Keratinocyte (primary cell): ENCODE measurements around the gene RAP1GAP2. TPM values are rescaled to one million over a fixed set of nuclear protein-coding genes. Genes with fewer than 3 reads are reported as not detected.
"Not testable (repeated sequence)": the region's sequence is repeated elsewhere in the genome, so short reads cannot be mapped to it uniquely, and the experiment has no call there.

Experiments
- DNase-seq: peaks from one replicate; pipeline ENCODE4 v3.0.0-alpha.2; 2011; ENCODE audit warnings: low read depth, missing footprints, low spot score
- FAIRE-seq: peaks from 2 replicates; lab custom pipeline; 2011; peaks lifted over from hg19 to GRCh38; lab: Jason Lieb, UNC
- H2AFZ ChIP-seq: 2 replicates; pipeline ENCODE4 v1.6.0; 2012; ENCODE audit warnings: low read length, control low read depth, inconsistent platforms; ENCODE audit not compliant: control insufficient read depth
- H3K27ac ChIP-seq: 2 replicates; pipeline ENCODE4 v1.5.1; 2011; ENCODE audit warnings: low read length; ENCODE audit not compliant: control insufficient read depth, insufficient read depth
- H3K27me3 ChIP-seq: 3 replicates; pipeline ENCODE4 v1.6.0; 2011; ENCODE audit warnings: low read length; ENCODE audit not compliant: control insufficient read depth, insufficient read depth; ENCODE audit errors: extremely low read depth
- H3K36me3 ChIP-seq, 2 experiments: 2 replicates in 1 of 2; 3 replicates in 1 of 2; pipeline ENCODE4 v1.5.1; 2011; ENCODE audit warnings: low read length in 2 of 2, mild to moderate bottlenecking in 1 of 2; ENCODE audit not compliant: control insufficient read depth in 2 of 2, insufficient read depth in 2 of 2; ENCODE audit errors: extremely low read depth in 1 of 2
- H3K4me1 ChIP-seq: 3 replicates; pipeline ENCODE4 v1.5.1; 2011; ENCODE audit warnings: low read length; ENCODE audit not compliant: control insufficient read depth, insufficient read depth; ENCODE audit errors: extremely low read depth
- H3K4me2 ChIP-seq: 3 replicates; pipeline ENCODE4 v1.6.0; 2011; ENCODE audit warnings: low read depth, low read length; ENCODE audit not compliant: control insufficient read depth, insufficient read depth; ENCODE audit errors: extremely low read depth
- H3K4me3 ChIP-seq, 3 experiments: fragments of 200-600 bp in 1 of 3; sonication (generic) in 1 of 3; 2 replicates in 2 of 3; 3 replicates in 1 of 3; pipeline ENCODE4 v1.5.1; 2011 to 2016; ENCODE audit warnings: low read length in 3 of 3, mild to moderate bottlenecking in 3 of 3, control low read depth in 2 of 3, inconsistent platforms in 1 of 3, low read depth in 1 of 3, mixed read lengths in 1 of 3, mixed run types in 1 of 3, moderate library complexity in 1 of 3; ENCODE audit not compliant: control insufficient read depth in 2 of 3, insufficient read depth in 2 of 3; ENCODE audit errors: extremely low read depth in 1 of 3
- H3K79me2 ChIP-seq: 2 replicates; pipeline ENCODE4 v1.6.0; 2012; ENCODE audit warnings: low read length; ENCODE audit not compliant: control insufficient read depth, insufficient read depth
- H3K9ac ChIP-seq: 3 replicates; pipeline ENCODE4 v1.6.0; 2011; ENCODE audit warnings: low read length; ENCODE audit not compliant: control insufficient read depth, insufficient read depth; ENCODE audit errors: extremely low read depth
- H3K9me1 ChIP-seq: 3 replicates; pipeline ENCODE4 v1.6.0; 2011; ENCODE audit warnings: low read length; ENCODE audit not compliant: control insufficient read depth, insufficient read depth; ENCODE audit errors: extremely low read depth
- H3K9me3 ChIP-seq: 2 replicates; pipeline ENCODE4 v1.5.1; 2012; ENCODE audit warnings: low read depth, low read length; ENCODE audit not compliant: control insufficient read depth
- H4K20me1 ChIP-seq: 3 replicates; pipeline ENCODE4 v1.6.0; 2011; ENCODE audit warnings: low read length; ENCODE audit not compliant: control insufficient read depth, insufficient read depth; ENCODE audit errors: extremely low read depth
- CTCF ChIP-seq, 3 experiments: IDR thresholded peaks in 1 of 3; conservative IDR thresholded peaks in 1 of 3; optimal IDR thresholded peaks in 1 of 3; 2 replicates in 2 of 3; 3 replicates in 1 of 3; pipeline versions ENCODE3 to v1.5.1; 2011; ENCODE audit warnings: low read length in 3 of 3, mild to moderate bottlenecking in 3 of 3, moderate library complexity in 2 of 3, control low read depth in 1 of 3, inconsistent platforms in 1 of 3; ENCODE audit not compliant: insufficient read depth in 2 of 3; ENCODE audit errors: extremely low read depth in 1 of 3
- EZH2 ChIP-seq: IDR thresholded peaks from one replicate; pipeline ENCODE4 v1.6.1; 2012; ENCODE audit warnings: inconsistent platforms, mild to moderate bottlenecking, low read length, moderate library complexity
- dilution Hi-C: fragments of 300-500 bp; cut with MboI; formaldehyde crosslinking; loops from one replicate; pipeline ENCODE4 v1.7.0; 2020; ENCODE audit warnings: low sequenced_read_pairs; ENCODE audit not compliant: extremely low pct_ligation_motif_present
- polyA plus RNA-seq, 5 experiments: library from polyadenylated mRNA; depleted of rRNA in 3 of 5; stranded (reverse) in 3 of 5; stranded (forward) in 1 of 5; unstranded in 1 of 5; fragments of >200 nt; gene quantifications; 1 replicate in 1 of 5; 2 replicates in 3 of 5; 3 replicates in 1 of 5; pipeline versions ENCODE4 v1.2.1 to v1.2.3, GENCODE V29; 2011 to 2012; ENCODE audit warnings: missing spikeins in 2 of 5, low read depth in 1 of 5, low replicate concordance in 1 of 5

RAP1GAP2 gene
- polyA plus RNA-seq, 1 donor (not counting 4 experiments of a cell fraction or from before 2014, with no cell fraction given): 13.6 TPM

- H3K27me3 ChIP-seq: no peaks in the 10 kb centered on the region
- no peak overlapping the region for H3K4me3 ChIP-seq
- no peak overlapping the region for H3K4me2 ChIP-seq
- no peaks in the 10 kb centered on the region for H3K79me2 ChIP-seq
- H3K9me1 ChIP-seq: no peaks in the 10 kb centered on the region
- no peaks in the 10 kb centered on the region for H3K9me3 ChIP-seq
- DNase-seq (no peak), FAIRE-seq (no peak)
- no peak overlapping the region for H2AFZ ChIP-seq
- H4K20me1 ChIP-seq: no peaks in the 10 kb centered on the region
- TF ChIP-seq EZH2: no peak
- TF ChIP-seq CTCF (optimal IDR thresholded peaks at IDR 0.05 in 1 of 3, IDR thresholded peaks at IDR 0.05 in 1 of 3, conservative IDR thresholded peaks at IDR 0.05 in 1 of 3; ENCODE audit: extremely low read depth in 1 of 3, insufficient read depth in 2 of 3, low read length in 3 of 3): no peak
- no peak overlapping the region for H3K27ac ChIP-seq
- no peak overlapping the region for H3K9ac ChIP-seq
- H3K36me3 ChIP-seq: no peaks in the 10 kb centered on the region
- H3K4me1 ChIP-seq: no peaks in the 10 kb centered on the region
- dilution Hi-C loops: no loop called here
Observed at GRCh38 chr17:2784864-2785263, 11.4 kb upstream of the RAP1GAP2 start.

GRCh38 chr17:2785376-2785775 lies 10.9 kb upstream of the RAP1GAP2 start:
- H2AFZ ChIP-seq, H4K20me1 ChIP-seq, H3K9me3 ChIP-seq, H3K27ac ChIP-seq, FAIRE-seq, H3K9ac ChIP-seq, H3K36me3 ChIP-seq, dilution Hi-C loops, H3K27me3 ChIP-seq, H3K79me2 ChIP-seq, DNase-seq, H3K9me1 ChIP-seq, H3K4me1 ChIP-seq, H3K4me3 ChIP-seq, H3K4me2 ChIP-seq: not testable (repeated sequence)

- DNase-seq (peak; percentile 56), FAIRE-seq (peak; percentile 89)
- Histone ChIP-seq H4K20me1 (no peaks in the 10 kb centered on the region), H3K9me3 (no peaks in the 10 kb centered on the region), H3K36me3 (no peaks in the 10 kb centered on the region), H3K79me2 (no peaks in the 10 kb centered on the region), H3K4me2 (peak overlapping the region; percentile 39), H3K9me1 (no peaks in the 10 kb centered on the region), H3K27ac (no peak overlapping the region), H3K9ac (no peak overlapping the region), H3K4me1 (no peaks in the 10 kb centered on the region), H2AFZ (peak overlapping the region; percentile 94), H3K4me3 (no peak overlapping the region), H3K27me3 (no peaks in the 10 kb centered on the region)
- TF ChIP-seq EZH2: no peak
- TF ChIP-seq CTCF (optimal IDR thresholded peaks at IDR 0.05 in 1 of 3, IDR thresholded peaks at IDR 0.05 in 1 of 3, conservative IDR thresholded peaks at IDR 0.05 in 1 of 3; ENCODE audit: extremely low read depth in 1 of 3, insufficient read depth in 2 of 3, low read length in 3 of 3): peak; percentile 79 to 94 (median 92)
- dilution Hi-C loops: no loop called here
Observed at GRCh38 chr17:2786176-2786881, 9.9 kb upstream of the RAP1GAP2 start.
